GM10266 (cell line): ENCODE measurements around the gene MTERF4.

ENCODE experiments used
- DNase-seq: peaks from one replicate; pipeline ENCODE4 v3.0.0; 2012; ENCODE audit errors: extremely low spot score
- CTCF ChIP-seq: IDR thresholded peaks from 2 replicates; pipeline ENCODE4 v1.5.1; 2012; ENCODE audit warnings: mild to moderate bottlenecking, low read depth; ENCODE audit not compliant: control insufficient read depth, insufficient read depth; ENCODE audit errors: missing control alignments

The MTERF4 gene

GRCh38 chr2:241116606-241117560, 14.8 kb upstream of the MTERF4 start:
- no peak for DNase-seq
- no peak for TF ChIP-seq CTCF

- no peak for TF ChIP-seq CTCF
- DNase-seq, result no peak
Observed at GRCh38 chr2:241115361-241115760, 13.3 kb upstream of the MTERF4 start.

GRCh38 chr2:241114836-241115235, 12.7 kb upstream of the MTERF4 start:
- no peak for DNase-seq
- TF ChIP-seq CTCF, result no peak

GRCh38 chr2:241112592-241112991, 10.5 kb upstream of the MTERF4 start:
- TF ChIP-seq CTCF, result no peak
- peak; percentile 60 for DNase-seq

GRCh38 chr2:241112046-241112445, 10.0 kb upstream of the MTERF4 start:
- TF ChIP-seq CTCF, result no peak
- no peak for DNase-seq

- TF ChIP-seq CTCF, result no peak
- DNase-seq, result peak; percentile 79
Observed at GRCh38 chr2:241111440-241111805, 9.3 kb upstream of the MTERF4 start.
